Stimulated activated memory B cell treated with anti-CD40 and anti-IgM and Interleukin-4, amounts not matched to agents 10 μg/mL and 1 μg/mL and 100 μg/mL, for 72 hours (primary cell): ENCODE measurements around the gene RPL28.
"Not testable (repeated sequence)": the region's sequence is repeated elsewhere in the genome, so short reads cannot be mapped to it uniquely, and the experiment has no call there.

Source experiments
- ATAC-seq: fragments of 150-1000 bp; cut with Tn5 transposase; 2 replicates; pipeline ENCODE4 v1.10.0; 2021
- H3K27ac Mint-ChIP-seq: one replicate; pipeline ENCODE4 v1.8.0; 2022; ENCODE audit warnings: mild to moderate bottlenecking, mixed read lengths
- H3K27me3 Mint-ChIP-seq: one replicate; pipeline ENCODE4 v1.8.0; 2022; ENCODE audit warnings: mixed read lengths
- H3K36me3 Mint-ChIP-seq: one replicate; pipeline ENCODE4 v1.8.0; 2022; ENCODE audit warnings: mixed read lengths
- H3K4me1 Mint-ChIP-seq: one replicate; pipeline ENCODE4 v1.8.0; 2022; ENCODE audit warnings: mixed read lengths
- H3K4me3 Mint-ChIP-seq: one replicate; pipeline ENCODE4 v1.8.0; 2022; ENCODE audit warnings: mild to moderate bottlenecking, moderate library complexity, mixed read lengths
- H3K9me3 Mint-ChIP-seq: one replicate; pipeline ENCODE4 v1.8.0; 2022; ENCODE audit warnings: mixed read lengths

The RPL28 gene

DNA sequence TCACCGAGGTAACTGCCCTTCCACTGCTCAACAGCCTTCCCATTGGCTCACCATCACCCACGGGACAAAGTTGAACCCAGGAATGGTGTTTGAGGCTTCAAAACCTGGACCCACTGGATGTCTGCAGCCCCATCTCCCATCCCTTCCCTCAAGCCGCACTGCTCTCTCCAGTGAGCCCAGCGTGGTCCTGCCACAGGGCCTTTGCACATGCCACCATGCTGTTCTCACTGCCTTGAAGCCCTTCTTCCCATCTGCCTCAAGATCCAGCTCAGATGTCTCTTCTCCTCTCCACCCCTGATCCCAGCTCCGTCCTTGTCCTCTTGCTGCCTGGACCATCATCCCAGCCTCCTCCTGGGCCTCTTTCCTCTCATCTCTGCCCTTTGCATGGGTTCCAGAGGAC lies 53.3 kb downstream of the RPL28 start:
- Mint-ChIP-seq H3K27me3 (peaks cover 78% of the 10 kb centered on the region), H3K4me3 (no peak overlapping the region), H3K9me3 (no peaks in the 10 kb centered on the region), H3K27ac (no peak overlapping the region), H3K4me1 (peaks cover 32% of the 10 kb centered on the region), H3K36me3 (peaks cover 5% of the 10 kb centered on the region)
- ATAC-seq, result no peak

DNA sequence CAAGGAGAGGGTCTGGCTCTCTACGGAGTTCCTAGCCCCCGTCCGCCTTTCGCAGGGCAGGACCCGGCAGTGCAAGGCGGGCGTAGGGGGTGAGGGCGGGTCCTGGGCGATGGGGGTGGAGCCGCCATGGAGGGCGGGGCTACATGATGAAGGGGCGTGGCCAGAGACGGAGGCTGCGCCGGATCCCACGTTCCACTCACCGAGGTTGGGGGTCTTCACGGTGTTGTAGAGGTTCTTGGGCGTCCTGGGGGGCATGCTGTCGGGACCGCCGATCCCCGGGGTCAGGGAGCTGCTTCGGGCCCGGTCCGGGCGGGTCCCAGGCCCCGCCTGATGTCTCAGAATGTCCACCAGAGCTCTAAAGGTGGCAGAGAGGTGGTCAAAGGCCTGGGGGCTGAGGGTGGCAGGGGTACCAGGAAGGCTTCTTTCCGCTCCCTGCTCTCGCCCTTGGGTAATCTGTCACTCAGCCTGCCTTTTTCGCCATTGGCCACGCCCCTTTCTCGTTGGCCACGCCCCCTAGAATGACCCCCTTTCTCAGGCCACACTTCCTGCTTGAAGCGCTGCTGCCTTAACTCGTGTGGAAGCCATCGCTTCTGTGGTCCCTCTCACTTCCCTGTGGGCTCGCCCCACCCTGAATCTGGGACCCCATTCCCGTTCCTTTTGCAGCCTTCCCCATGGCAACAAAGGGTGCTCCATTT lies 54.8 kb downstream of the RPL28 start:
- ATAC-seq, result no peak
- Mint-ChIP-seq H3K9me3 (no peaks in the 10 kb centered on the region), H3K27me3 (peaks cover 90% of the 10 kb centered on the region), H3K36me3 (peaks cover 5% of the 10 kb centered on the region), H3K4me3 (peak overlapping the region; percentile 2), H3K27ac (no peak overlapping the region), H3K4me1 (peaks cover 32% of the 10 kb centered on the region)

DNA sequence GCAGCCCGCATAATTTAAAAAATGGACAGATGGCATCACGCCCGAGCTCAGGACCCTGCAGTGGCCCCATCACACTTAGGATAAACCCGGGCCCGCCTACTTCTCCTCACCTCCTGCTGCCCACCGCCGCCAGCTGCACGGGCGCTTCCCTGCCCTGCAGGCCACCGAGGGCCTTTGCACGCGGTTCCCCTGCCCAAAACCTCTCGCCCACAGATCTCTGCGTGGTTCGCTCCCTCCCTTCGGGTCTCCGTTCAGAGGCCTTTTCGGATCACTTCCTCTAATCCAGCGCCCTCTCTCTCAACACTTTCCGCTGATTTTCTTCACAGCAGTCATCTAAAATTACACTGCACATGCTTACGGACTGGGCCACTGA lies 55.6 kb downstream of the RPL28 start:
- H3K36me3 Mint-ChIP-seq, result peaks cover 5% of the 10 kb centered on the region
- peak overlapping the region; percentile 45 for H3K4me3 Mint-ChIP-seq
- peaks cover 32% of the 10 kb centered on the region for H3K4me1 Mint-ChIP-seq

DNA sequence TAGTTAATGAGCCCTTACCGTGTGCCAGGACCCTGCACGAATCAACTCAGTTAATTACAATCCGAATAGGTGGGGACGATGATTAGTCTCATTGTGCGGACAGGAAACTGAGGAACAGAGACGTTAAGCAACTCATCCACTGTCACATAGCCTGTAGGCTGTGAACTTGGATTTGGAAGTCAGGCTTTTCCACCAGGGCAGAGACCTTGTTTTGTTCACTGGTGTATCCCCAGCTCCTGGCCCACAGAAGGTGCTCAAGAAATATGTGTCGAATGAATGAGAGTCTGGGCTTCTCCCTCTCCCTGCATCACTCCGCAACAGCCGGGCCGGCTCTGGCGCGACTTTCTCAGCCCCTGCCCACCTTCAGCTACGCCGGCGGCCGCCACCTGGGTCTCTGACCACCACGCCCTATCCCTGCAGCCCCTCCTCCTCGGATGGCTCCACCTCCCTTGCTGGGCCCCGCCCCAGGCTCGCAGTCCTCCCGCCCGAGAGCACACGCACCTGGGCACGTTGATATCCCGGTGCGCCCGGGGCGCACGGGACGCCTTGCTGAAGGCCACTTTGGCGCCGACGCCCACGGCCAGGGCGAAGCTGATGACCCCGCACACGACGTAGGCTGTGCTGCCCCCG lies 56.1 kb downstream of the RPL28 start:
- H3K27me3 Mint-ChIP-seq, result peaks cover 84% of the 10 kb centered on the region
- H3K9me3 Mint-ChIP-seq, result no peaks in the 10 kb centered on the region
- no peak for ATAC-seq
- peak overlapping the region; percentile 45 for H3K4me3 Mint-ChIP-seq
- peaks cover 5% of the 10 kb centered on the region for H3K36me3 Mint-ChIP-seq
- peaks cover 32% of the 10 kb centered on the region for H3K4me1 Mint-ChIP-seq
- no peak overlapping the region for H3K27ac Mint-ChIP-seq

More for the DNA sequence above, 55.6 kb downstream of the RPL28 start:
- peak; percentile 56 for ATAC-seq
- Mint-ChIP-seq H3K27ac (no peak overlapping the region), H3K9me3 (no peaks in the 10 kb centered on the region), H3K27me3 (peaks cover 89% of the 10 kb centered on the region)

DNA sequence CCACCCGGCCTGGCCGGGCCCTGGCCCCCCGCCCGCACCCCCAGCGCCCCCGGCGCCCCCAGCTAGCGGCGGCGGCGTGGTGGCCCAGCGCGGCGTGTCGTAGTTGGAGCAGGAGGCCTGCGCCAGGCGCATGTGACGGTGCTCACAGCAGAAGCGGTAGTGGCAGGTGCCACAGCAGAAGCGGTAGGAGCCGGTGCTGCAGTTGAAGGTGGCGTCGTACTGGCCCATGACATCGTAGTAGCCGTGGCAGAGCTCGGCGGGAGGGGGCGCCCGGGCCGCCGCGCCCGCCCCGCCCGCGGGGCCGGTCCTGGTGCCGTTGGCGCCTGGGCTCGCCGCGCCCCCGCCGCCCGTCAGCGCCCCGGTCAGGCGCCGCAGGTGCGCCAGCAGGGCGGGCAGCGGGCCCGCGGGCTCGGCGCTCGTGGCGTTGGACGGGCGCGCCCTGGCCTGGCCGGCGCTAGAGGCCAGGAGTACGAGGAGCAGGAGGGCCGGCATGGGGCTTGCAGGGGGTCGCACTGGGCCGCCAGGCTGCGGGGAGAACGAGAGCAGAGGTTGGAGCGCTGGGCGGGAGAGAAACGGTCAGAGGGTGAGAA lies 56.7 kb downstream of the RPL28 start:
- Mint-ChIP-seq H3K9me3 (no peaks in the 10 kb centered on the region), H3K36me3 (peaks cover 5% of the 10 kb centered on the region), H3K27ac (no peak overlapping the region), H3K4me1 (peaks cover 32% of the 10 kb centered on the region), H3K27me3 (peaks cover 77% of the 10 kb centered on the region), H3K4me3 (peak overlapping the region; percentile 34)
- ATAC-seq, result no peak

DNA sequence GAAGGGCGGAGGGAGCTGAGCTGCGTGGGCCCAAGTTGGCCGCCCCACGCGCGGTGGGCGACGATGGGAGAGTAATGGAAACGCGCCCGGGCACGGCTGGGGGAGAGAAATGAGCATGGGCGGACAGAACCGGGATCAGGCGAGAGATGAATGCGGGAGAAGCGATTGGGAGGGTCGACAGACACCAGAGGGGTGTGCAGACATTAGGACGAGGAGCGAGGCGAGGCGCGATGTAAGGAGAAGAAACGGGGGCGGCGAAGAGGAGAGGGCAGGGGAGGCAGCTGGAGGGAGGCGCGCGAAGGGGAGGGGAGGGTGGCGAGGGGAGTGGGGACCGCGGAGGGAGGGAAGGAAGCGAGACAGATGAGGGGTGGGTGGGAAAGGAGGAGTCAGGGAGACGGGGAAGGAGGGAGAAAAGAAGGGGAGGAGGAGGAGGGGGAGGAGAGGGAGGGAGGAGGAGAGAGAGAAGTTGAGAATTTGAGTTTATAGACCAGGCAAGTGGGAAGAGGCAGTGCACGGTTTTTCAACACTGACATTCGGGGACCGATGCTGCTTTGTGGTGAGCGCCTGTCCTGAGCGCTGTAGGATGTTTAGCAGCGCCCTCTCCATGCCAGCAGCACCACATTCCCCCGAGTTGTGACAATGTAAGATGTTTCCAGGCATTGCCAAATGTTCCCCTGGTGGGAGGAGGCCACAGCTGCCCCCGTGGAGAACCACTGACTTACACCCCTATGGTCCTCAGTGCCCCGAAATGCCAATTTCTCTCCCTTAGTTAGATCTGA lies 57.5 kb downstream of the RPL28 start, which contains the start of gene SHISA7:
SHISA7 (minus strand) TSS at position 256 of the 779 bp plus-strand sequence. CDS start 437 bp downstream, outside the sequence.
- no peak for ATAC-seq
- Mint-ChIP-seq H3K27me3 (peaks cover 70% of the 10 kb centered on the region), H3K36me3 (peaks cover 5% of the 10 kb centered on the region), H3K4me3 (peak within 1 kb of the TSS; percentile 34), H3K27ac (no peak within 1 kb of the TSS), H3K4me1 (peaks cover 32% of the 10 kb centered on the region), H3K9me3 (no peaks in the 10 kb centered on the region)

DNA sequence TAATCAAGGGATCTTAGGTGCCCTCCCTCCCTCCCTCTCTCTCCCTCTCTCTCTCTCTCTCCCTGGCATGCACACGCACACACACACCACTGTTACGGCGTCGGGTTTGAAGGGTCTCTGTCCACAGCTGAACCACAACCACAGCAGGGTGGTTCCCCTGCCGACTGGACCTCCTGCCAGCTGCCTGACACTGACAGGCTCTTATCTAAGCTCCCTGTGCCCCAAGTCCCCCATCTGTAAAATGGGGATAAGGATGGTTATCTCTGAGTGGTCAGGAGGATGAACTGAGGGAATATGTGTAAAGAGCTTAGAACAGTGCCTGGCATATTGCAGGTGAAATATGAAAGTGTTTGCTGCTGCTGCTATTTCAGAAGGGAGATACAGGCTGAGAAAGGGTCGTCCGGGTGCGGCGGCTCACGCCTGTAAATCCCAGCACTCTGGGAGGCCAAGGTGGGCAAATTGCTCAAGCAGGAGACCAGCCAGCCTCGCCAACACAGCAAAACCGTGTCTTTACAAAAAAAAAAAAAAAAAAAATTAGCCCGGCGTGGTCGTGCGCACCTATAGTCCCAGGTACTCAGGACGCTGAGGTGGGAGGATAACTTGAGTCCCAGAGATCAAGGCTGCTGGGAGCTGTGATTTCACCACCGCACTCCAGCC lies 58.2 kb downstream of the RPL28 start:
- Mint-ChIP-seq H3K9me3 (no peaks in the 10 kb centered on the region), H3K4me3 (no peak overlapping the region), H3K4me1 (peaks cover 31% of the 10 kb centered on the region), H3K36me3 (peaks cover 5% of the 10 kb centered on the region), H3K27ac (no peak overlapping the region), H3K27me3 (peaks cover 62% of the 10 kb centered on the region)
- ATAC-seq, result no peak

DNA sequence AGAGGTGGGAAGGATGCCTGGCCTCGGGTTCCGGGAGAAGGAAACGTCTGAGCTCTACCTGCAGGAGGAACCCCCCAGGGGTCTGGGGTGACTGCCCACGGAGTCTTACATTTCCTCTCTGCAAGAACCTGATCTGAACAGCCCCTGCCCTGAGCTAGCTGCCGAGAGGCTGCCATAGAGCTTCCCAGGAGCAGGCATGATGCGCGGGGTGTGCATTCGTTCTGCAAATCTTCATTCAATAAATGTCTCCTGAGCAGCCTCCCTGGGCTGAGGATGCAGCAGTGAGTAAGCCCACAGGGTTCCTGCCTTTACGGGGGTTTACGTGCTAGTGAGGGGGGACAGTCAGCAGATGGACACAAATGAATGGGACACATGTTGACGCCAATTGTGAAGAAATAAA lies 58.9 kb downstream of the RPL28 start:
- H3K36me3 Mint-ChIP-seq, result no peaks in the 10 kb centered on the region
- no peak overlapping the region for H3K27ac Mint-ChIP-seq
- ATAC-seq, result no peak
- no peak overlapping the region for H3K4me3 Mint-ChIP-seq
- no peaks in the 10 kb centered on the region for H3K9me3 Mint-ChIP-seq
- H3K4me1 Mint-ChIP-seq, result peaks cover 24% of the 10 kb centered on the region
- peaks cover 55% of the 10 kb centered on the region for H3K27me3 Mint-ChIP-seq

DNA sequence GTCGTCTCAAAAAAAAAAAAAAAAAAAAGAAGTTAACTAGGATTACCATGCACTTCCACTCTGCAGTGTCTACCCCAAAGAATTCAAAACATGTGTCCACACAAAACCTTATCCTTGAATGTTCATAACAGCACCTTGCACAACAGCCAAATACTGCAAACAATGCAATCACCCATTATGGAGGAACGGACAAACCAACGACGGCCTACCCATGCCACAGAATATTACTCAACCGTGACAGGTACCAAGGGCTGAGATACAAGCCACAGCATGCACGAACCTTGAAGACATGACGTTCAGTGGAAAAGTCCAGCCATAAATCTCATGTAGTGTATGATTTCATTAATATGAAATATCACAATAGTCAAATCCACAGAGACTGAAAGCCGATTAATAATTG lies 60.3 kb downstream of the RPL28 start:
- H3K27me3 Mint-ChIP-seq, result peaks cover 41% of the 10 kb centered on the region
- peaks cover 14% of the 10 kb centered on the region for H3K4me1 Mint-ChIP-seq
- ATAC-seq, result no peak
- no peak overlapping the region for H3K27ac Mint-ChIP-seq
- no peak overlapping the region for H3K4me3 Mint-ChIP-seq
- no peaks in the 10 kb centered on the region for H3K9me3 Mint-ChIP-seq
- no peaks in the 10 kb centered on the region for H3K36me3 Mint-ChIP-seq

DNA sequence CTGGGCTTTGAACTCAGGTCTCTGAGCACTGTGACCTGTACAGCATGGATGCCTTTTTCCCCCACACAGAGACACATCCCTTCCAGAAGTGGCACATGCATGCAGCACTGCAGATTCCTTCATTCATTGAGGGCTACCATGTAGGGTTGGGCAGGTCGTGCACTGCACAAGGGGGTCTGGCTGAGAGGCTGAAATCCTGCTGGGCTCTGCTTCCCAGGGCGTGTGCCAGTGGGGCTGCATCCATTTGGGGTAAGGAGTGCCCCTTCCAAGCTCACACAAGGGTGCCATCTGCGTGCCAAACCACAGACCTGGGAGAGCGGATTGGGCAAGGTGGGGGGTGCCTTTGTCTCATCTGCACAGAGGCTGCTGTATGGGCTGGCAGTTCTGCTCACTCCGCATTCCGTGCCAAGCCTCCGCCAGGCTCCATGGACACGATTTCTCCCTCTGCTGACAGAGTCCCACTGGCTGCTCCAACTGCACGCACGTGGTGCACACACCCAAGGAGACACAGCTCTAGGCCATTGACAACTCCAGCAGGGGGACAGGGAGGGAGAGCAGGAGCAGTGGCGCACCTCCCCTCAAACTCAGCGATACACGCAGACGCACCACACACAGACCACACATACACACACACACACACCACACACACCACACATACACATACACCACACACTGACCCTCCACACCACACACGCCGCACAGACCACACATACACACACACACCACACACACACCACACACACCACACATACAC lies 61.9 kb downstream of the RPL28 start:
- peak; percentile 40 for ATAC-seq
- Mint-ChIP-seq H3K27ac (no peak overlapping the region), H3K4me1 (peaks cover 7% of the 10 kb centered on the region), H3K9me3 (no peaks in the 10 kb centered on the region), H3K4me3 (no peak overlapping the region), H3K36me3 (no peaks in the 10 kb centered on the region), H3K27me3 (peaks cover 26% of the 10 kb centered on the region)

DNA sequence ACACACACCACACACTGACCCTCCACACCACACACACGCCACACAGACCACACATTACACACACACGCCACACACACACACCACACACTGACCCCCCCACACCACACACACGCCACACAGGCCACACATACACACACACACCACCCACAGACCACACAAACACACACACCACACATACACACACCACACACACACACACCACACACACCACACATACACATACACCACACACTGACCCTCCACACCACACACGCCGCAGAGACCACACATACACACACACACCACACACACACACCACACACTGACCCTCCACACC lies 62.4 kb downstream of the RPL28 start:
- ATAC-seq, H3K9me3 Mint-ChIP-seq, H3K4me1 Mint-ChIP-seq, H3K27ac Mint-ChIP-seq, H3K36me3 Mint-ChIP-seq, H3K4me3 Mint-ChIP-seq: not testable (repeated sequence)
- peaks cover 24% of the 10 kb centered on the region for H3K27me3 Mint-ChIP-seq

DNA sequence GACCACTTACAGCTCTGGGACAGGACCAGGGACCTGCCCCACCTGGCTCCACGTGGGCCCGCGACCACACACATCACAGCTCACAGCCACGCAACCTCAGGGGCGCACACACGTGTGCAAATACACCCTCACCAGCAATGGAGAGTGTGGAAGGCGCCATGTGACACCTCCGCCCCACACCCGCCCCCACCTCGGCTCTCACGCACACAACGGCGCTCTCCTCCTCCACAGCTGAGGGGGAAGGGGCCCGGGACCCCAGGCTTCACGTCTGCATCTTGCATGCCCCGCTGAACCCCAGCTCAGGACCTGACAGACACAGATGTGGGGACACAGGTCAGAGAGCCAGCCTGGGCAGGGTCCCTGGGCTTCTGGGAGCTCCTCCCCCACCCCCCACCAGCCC lies 63.7 kb downstream of the RPL28 start:
- H3K4me3 Mint-ChIP-seq, result no peak overlapping the region
- H3K27ac Mint-ChIP-seq, result no peak overlapping the region
- no peaks in the 10 kb centered on the region for H3K4me1 Mint-ChIP-seq
- no peaks in the 10 kb centered on the region for H3K9me3 Mint-ChIP-seq
- no peak for ATAC-seq
- H3K27me3 Mint-ChIP-seq, result peaks cover 24% of the 10 kb centered on the region
- H3K36me3 Mint-ChIP-seq, result peaks cover 15% of the 10 kb centered on the region

DNA sequence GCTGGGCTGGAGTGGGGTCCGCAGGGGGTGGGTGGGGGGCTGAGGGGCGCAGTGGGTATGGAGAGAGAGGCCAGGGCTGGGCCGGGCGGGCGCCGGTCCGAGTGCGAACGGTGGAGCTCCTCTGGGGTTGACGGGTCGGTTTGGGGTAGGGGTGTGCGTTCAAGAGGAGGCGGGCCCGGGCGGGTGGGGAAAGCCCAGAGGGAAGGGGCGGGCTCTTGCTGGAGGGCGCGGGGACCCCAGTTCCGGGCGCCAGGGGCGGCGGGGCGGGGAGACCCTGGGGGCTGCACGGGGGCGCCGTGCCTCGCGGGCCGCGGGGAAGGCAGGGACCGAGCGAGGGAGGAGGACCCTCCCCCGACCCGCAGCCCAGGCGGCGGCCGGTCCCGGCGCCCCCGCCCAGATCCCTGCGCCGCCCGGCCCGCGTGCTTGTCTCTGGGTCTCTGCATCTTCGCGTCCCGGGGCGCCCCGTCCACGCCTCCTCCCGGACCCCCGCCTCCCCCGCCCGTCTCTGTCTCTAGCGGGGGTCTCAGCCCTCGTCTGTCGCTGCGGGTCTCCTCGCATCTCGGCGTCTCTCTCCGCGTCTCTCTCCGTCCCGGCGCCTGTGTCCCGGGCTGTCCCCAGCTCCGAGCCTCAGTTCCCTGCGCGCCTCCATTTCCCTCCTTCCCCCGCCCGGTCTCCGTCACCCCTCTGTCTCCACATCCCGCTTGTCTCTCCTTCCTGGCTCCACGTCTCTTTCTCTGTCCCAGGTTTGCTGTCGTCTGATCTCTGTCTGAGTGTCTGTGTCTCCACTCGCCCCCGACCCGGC lies 65.6 kb downstream of the RPL28 start:
- peaks cover 31% of the 10 kb centered on the region for H3K36me3 Mint-ChIP-seq
- ATAC-seq, result peak; percentile 55
- H3K4me1 Mint-ChIP-seq, result no peaks in the 10 kb centered on the region
- H3K27me3 Mint-ChIP-seq, result peaks cover 25% of the 10 kb centered on the region
- peak overlapping the region; percentile 54 for H3K4me3 Mint-ChIP-seq
- H3K27ac Mint-ChIP-seq, result no peak overlapping the region
- no peaks in the 10 kb centered on the region for H3K9me3 Mint-ChIP-seq
